GM11168 (cell line): ENCODE results near the gene SLC16A7.
"Not testable (repeated sequence)": the region's sequence is repeated elsewhere in the genome, so short reads cannot be mapped to it uniquely, and the experiment has no call there.

ENCODE experiments used
- in situ Hi-C: fragments of 300-500 bp; cut with MboI; formaldehyde crosslinking; loops from one replicate; pipeline ENCODE4 v1.12.0; 2022; ENCODE audit warnings: low sequenced_read_pairs; ENCODE audit not compliant: unreplicated experiment

SLC16A7 gene

GRCh38 chr12:59719701-59720100 is 123.9 kb downstream of the SLC16A7 start:
- in situ Hi-C loops = no loop called here

- in situ Hi-C loops = no loop called here
These were observed 127.7 kb downstream of the SLC16A7 start for GRCh38 chr12:59723520-59723919.

- in situ Hi-C loops = no loop called here
These were observed 128.3 kb downstream of the SLC16A7 start for GRCh38 chr12:59724011-59724695.

- in situ Hi-C loops = no loop called here
These were observed 137.4 kb downstream of the SLC16A7 start for GRCh38 chr12:59733200-59733599.

- in situ Hi-C loops = no loop called here
These were observed 138.5 kb downstream of the SLC16A7 start for GRCh38 chr12:59734371-59734770.

- in situ Hi-C loops = no loop called here
These were observed 139.4 kb downstream of the SLC16A7 start for GRCh38 chr12:59735231-59735630.

GRCh38 chr12:59736359-59736758 is 140.5 kb downstream of the SLC16A7 start:
- in situ Hi-C loops = no loop called here

GRCh38 chr12:59736786-59737185 is 141.0 kb downstream of the SLC16A7 start:
- in situ Hi-C loops = no loop called here

GRCh38 chr12:59737725-59738463 is 142.1 kb downstream of the SLC16A7 start:
- in situ Hi-C loops = no loop called here

GRCh38 chr12:59742841-59743240 is 147.0 kb downstream of the SLC16A7 start:
- in situ Hi-C loops = no loop called here

- in situ Hi-C loops = no loop called here
These were observed 148.7 kb downstream of the SLC16A7 start for GRCh38 chr12:59744564-59744963.

- in situ Hi-C loops = not testable (repeated sequence)
These were observed 155.3 kb downstream of the SLC16A7 start for GRCh38 chr12:59751091-59751490.

- in situ Hi-C loops = no loop called here
These were observed 165.7 kb downstream of the SLC16A7 start for GRCh38 chr12:59761542-59761941.

- in situ Hi-C loops = no loop called here
These were observed 168.0 kb downstream of the SLC16A7 start for GRCh38 chr12:59763835-59764234.

- in situ Hi-C loops = no loop called here
These were observed 172.2 kb downstream of the SLC16A7 start for GRCh38 chr12:59768031-59768430.

- in situ Hi-C loops = no loop called here
These were observed 184.8 kb downstream of the SLC16A7 start for GRCh38 chr12:59780605-59781135.

GRCh38 chr12:59787610-59788009 is 191.8 kb downstream of the SLC16A7 start:
- in situ Hi-C loops = no loop called here

- in situ Hi-C loops = no loop called here
These were observed 196.8 kb downstream of the SLC16A7 start for GRCh38 chr12:59792647-59793046.

- in situ Hi-C loops = no loop called here
These were observed 207.9 kb downstream of the SLC16A7 start for GRCh38 chr12:59803735-59804134.

GRCh38 chr12:59808317-59808910 is 212.6 kb downstream of the SLC16A7 start:
- in situ Hi-C loops = no loop called here

- in situ Hi-C loops = no loop called here
These were observed 216.2 kb downstream of the SLC16A7 start for GRCh38 chr12:59811991-59812390.
